Measurements from ENCODE around the gene BPIFB2. TPM values are rescaled to one million over a fixed set of nuclear protein-coding genes. Genes with fewer than 3 reads are reported as not detected.

BPIFB2 gene
- total RNA-seq, 1 experiment from 2014 or later: not detected

DNA sequence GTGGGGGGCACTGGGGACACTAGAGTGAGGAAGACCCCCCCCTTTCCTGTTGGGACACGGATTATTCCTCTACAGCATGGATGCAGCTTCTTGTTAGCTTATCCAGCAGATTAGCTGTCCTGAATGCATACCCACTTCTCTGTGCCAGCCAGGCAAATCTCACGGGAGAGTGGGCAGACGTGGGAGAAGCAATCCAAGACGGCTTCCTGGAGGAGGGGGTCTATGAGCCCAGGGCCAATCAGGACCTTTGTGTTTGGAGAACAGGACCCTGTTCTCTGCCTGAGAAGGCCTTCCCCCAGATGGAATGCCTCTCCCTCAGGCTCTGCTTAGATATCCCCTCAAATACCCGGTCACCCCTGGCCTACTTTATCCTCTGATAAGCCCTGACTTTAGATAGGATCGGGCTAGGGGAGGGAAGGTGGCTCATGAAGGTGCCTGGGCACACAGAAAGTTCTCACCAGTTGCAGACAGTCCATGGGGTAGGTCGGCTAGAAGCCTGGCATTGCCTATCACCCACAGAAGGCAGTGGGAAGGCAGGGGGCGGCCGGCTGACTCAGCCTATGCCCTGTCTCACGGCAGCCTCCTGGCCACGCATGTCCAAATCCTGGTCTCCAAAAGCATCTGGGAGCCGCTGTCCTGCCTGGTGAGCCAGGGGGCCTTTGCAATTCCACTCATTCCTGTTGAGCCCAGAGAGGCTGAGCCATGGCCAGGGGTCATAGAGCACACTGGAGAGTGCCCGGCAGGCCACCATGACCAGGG, 38.0 kb upstream of the BPIFB2 start:
- no peak for DNase-seq (ENCODE audit: low read depth, low spot score)
- Histone ChIP-seq H3K27ac (ENCODE audit: low read length) (no peak overlapping the region), H3K27me3 (ENCODE audit: control insufficient read depth, insufficient read depth, low read length) (no peaks in the 10 kb centered on the region), H3K4me1 (ENCODE audit: control insufficient read depth, insufficient read depth, low read length) (peaks cover 6% of the 10 kb centered on the region; the same call in 1 of the 2 replicates), H3K36me3 (ENCODE audit: control insufficient read depth, insufficient read depth, low read length) (no peaks in the 10 kb centered on the region), H3K9me3 (ENCODE audit: control insufficient read depth, insufficient read depth, low read depth, low read length) (no peaks in the 10 kb centered on the region), H3K4me3 (ENCODE audit: low read depth in 2 of 2, low read length in 2 of 2) (no peak overlapping the region)
- intact Hi-C loops (cut with micrococcal nuclease; ENCODE audit: unreplicated experiment) (no loop called here), in situ Hi-C loops (cut with HindIII; ENCODE audit: low pct_unique_long_range_greater_than_20kb, low sequenced_read_pairs) (no loop called here)
- no peak for TF ChIP-seq POLR2AphosphoS5 (IDR thresholded peaks at IDR 0.05; ENCODE audit: low read depth, low read length)
- TF ChIP-seq, protein P1, sequence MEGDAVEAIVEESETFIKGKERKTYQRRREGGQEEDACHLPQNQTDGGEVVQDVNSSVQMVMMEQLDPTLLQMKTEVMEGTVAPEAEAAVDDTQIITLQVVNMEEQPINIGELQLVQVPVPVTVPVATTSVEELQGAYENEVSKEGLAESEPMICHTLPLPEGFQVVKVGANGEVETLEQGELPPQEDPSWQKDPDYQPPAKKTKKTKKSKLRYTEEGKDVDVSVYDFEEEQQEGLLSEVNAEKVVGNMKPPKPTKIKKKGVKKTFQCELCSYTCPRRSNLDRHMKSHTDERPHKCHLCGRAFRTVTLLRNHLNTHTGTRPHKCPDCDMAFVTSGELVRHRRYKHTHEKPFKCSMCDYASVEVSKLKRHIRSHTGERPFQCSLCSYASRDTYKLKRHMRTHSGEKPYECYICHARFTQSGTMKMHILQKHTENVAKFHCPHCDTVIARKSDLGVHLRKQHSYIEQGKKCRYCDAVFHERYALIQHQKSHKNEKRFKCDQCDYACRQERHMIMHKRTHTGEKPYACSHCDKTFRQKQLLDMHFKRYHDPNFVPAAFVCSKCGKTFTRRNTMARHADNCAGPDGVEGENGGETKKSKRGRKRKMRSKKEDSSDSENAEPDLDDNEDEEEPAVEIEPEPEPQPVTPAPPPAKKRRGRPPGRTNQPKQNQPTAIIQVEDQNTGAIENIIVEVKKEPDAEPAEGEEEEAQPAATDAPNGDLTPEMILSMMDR (IDR thresholded peaks at IDR 0.05): no peak
- TF ChIP-seq SIN3A (IDR thresholded peaks at IDR 0.05; ENCODE audit: borderline replicate concordance, insufficient read depth, low read depth, low read length): no peak
- TF ChIP-seq, protein P2, sequence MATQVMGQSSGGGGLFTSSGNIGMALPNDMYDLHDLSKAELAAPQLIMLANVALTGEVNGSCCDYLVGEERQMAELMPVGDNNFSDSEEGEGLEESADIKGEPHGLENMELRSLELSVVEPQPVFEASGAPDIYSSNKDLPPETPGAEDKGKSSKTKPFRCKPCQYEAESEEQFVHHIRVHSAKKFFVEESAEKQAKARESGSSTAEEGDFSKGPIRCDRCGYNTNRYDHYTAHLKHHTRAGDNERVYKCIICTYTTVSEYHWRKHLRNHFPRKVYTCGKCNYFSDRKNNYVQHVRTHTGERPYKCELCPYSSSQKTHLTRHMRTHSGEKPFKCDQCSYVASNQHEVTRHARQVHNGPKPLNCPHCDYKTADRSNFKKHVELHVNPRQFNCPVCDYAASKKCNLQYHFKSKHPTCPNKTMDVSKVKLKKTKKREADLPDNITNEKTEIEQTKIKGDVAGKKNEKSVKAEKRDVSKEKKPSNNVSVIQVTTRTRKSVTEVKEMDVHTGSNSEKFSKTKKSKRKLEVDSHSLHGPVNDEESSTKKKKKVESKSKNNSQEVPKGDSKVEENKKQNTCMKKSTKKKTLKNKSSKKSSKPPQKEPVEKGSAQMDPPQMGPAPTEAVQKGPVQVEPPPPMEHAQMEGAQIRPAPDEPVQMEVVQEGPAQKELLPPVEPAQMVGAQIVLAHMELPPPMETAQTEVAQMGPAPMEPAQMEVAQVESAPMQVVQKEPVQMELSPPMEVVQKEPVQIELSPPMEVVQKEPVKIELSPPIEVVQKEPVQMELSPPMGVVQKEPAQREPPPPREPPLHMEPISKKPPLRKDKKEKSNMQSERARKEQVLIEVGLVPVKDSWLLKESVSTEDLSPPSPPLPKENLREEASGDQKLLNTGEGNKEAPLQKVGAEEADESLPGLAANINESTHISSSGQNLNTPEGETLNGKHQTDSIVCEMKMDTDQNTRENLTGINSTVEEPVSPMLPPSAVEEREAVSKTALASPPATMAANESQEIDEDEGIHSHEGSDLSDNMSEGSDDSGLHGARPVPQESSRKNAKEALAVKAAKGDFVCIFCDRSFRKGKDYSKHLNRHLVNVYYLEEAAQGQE (IDR thresholded peaks at IDR 0.05; ENCODE audit: insufficient read depth in 1 of 2, low read depth in 2 of 2, low read length in 1 of 2): no peak
- TF ChIP-seq TCF7L2 (IDR thresholded peaks at IDR 0.05; ENCODE audit: low read depth, low read length): no peak
- BruUV-seq (replicated peaks): no TSS peak
- CTCF ChIA-PET: interaction anchor here (0.6 kb wide), 1 partner anchor 129 kb away, joined by 11 read pairs; no protein-coding TSS in a partner anchor
- no peak for ATAC-seq
- POLR2A ChIA-PET: interaction anchor here (0.6 kb wide), 1 partner anchor 17 kb away, joined by 3 read pairs; no protein-coding TSS in a partner anchor

DNA sequence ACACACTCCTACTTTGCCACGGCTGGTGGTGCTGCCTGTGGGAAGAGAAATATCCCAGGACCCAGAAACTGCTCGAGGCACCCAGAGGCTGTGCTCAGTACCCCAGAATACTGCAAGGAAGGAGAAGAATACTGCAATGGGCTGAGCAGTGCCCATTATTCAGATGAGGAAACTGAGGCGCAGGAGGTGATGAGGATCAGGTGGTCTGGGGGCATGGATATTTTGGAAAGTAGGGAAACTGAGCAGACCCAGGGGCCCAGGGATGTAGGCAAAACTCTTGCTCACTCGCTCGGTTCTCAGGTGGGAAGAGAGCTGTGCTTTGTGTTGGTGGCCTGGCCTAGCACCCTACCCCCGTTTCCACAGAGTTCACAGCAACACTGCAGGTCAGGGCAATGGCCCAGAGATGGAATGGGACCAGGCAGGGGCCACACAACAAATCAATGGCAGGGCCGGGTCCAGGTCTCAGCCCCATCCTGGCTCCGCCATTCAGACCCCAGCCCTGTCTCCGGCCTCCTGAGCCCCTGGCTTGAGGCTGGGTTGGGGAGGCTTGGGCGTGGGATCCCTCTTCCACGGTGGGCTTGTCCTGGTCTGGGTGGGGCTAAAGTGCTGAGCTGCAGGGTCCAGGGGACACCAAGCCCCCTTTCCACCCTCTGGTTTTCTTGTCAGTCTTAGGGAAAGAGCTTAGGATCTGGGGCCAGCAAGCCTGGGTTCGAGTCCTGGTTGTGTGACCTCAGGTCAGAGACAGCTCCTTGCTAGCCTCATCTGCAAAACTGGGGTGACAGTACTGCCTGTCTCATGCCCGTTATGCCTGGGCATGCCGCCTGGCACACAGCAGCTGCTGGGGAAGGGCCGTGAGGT, 37.2 kb upstream of the BPIFB2 start:
- H3K36me3 ChIP-seq (ENCODE audit: control insufficient read depth, insufficient read depth, low read length): no peaks in the 10 kb centered on the region
- H3K27ac ChIP-seq (ENCODE audit: low read length): no peak overlapping the region
- H3K4me3 ChIP-seq (ENCODE audit: low read depth in 2 of 2, low read length in 2 of 2): no peak overlapping the region
- in situ Hi-C loops (cut with HindIII; ENCODE audit: low pct_unique_long_range_greater_than_20kb, low sequenced_read_pairs): no loop called here
- no peaks in the 10 kb centered on the region for H3K9me3 ChIP-seq (ENCODE audit: control insufficient read depth, insufficient read depth, low read depth, low read length)
- TF ChIP-seq, protein P2 (IDR thresholded peaks at IDR 0.05; ENCODE audit: insufficient read depth in 1 of 2, low read depth in 2 of 2, low read length in 1 of 2): no peak
- no peak for TF ChIP-seq TCF7L2 (IDR thresholded peaks at IDR 0.05; ENCODE audit: low read depth, low read length)
- TF ChIP-seq SIN3A (IDR thresholded peaks at IDR 0.05; ENCODE audit: borderline replicate concordance, insufficient read depth, low read depth, low read length): no peak
- TF ChIP-seq POLR2AphosphoS5 (IDR thresholded peaks at IDR 0.05; ENCODE audit: low read depth, low read length): no peak
- TF ChIP-seq, protein P1 (IDR thresholded peaks at IDR 0.05): no peak
- peaks cover 6% of the 10 kb centered on the region; the same call in 1 of the 2 replicates for H3K4me1 ChIP-seq (ENCODE audit: control insufficient read depth, insufficient read depth, low read length)
- DNase-seq (ENCODE audit: low read depth, low spot score): no peak
- no peak for ATAC-seq
- BruUV-seq (replicated peaks): no TSS peak
- ChIA-PET CTCF (interaction anchor here (0.6 kb wide), 1 partner anchor 128 kb away, joined by 11 read pairs; no protein-coding TSS in a partner anchor), POLR2A (no interaction called here)
- intact Hi-C loops (cut with micrococcal nuclease; ENCODE audit: unreplicated experiment): no loop called here
- no peaks in the 10 kb centered on the region for H3K27me3 ChIP-seq (ENCODE audit: control insufficient read depth, insufficient read depth, low read length)

Measured in Panc1 (cell line).